GM12878 (cell line): ENCODE data around the gene EED. TPM values are rescaled to one million over a fixed set of nuclear protein-coding genes. Genes with fewer than 3 reads are reported as not detected.

Experiments
- CBX3 ChIP-seq: fragments of 200-600 bp; sonication (generic); IDR thresholded peaks from 2 replicates; pipeline ENCODE4 v1.6.1; 2016; ENCODE audit warnings: low read depth, borderline replicate concordance
- CREM ChIP-seq: IDR thresholded peaks from 2 replicates; pipeline ENCODE4 v1.6.1; 2014; ENCODE audit warnings: antibody characterized with exemption, low read depth
- HDAC2 ChIP-seq: fragments of 200-600 bp; sonication (generic); IDR thresholded peaks from 2 replicates; pipeline ENCODE4 v1.6.1; 2017
- HDGF ChIP-seq: fragments of 450-650 bp; IDR thresholded peaks from 2 replicates; pipeline ENCODE4 v1.6.1; 2016; ENCODE audit warnings: antibody characterized with exemption
- JUNB ChIP-seq: IDR thresholded peaks from 2 replicates; pipeline ENCODE4 v1.6.1; 2016; ENCODE audit warnings: antibody characterized with exemption, mild to moderate bottlenecking
- KAT2A ChIP-seq: conservative IDR thresholded peaks from 2 replicates; pipeline ENCODE4 v1.6.1; 2011; ENCODE audit warnings: low read depth, low read length; ENCODE audit not compliant: control insufficient read depth
- NBN ChIP-seq: fragments of 450-650 bp; IDR thresholded peaks from 2 replicates; pipeline ENCODE4 v1.6.1; 2016
- NFIC ChIP-seq: IDR thresholded peaks from 2 replicates; pipeline ENCODE4 v1.6.1; 2012; ENCODE audit warnings: low read depth, mild to moderate bottlenecking, inconsistent platforms, low read length, moderate library complexity
- POLR2AphosphoS2 ChIP-seq: IDR thresholded peaks from 2 replicates; pipeline ENCODE4 v1.6.1; 2011; ENCODE audit warnings: low read depth, mild to moderate bottlenecking, low read length, improper control_type of control experiment, moderate library complexity
- POU2F2 ChIP-seq: IDR thresholded peaks from 3 replicates; pipeline ENCODE4 v1.6.1; 2011; ENCODE audit warnings: low read depth, mild to moderate bottlenecking, low read length, borderline replicate concordance
- RBBP5 ChIP-seq: fragments of 200-600 bp; sonication (generic); conservative IDR thresholded peaks from 2 replicates; pipeline ENCODE4 v1.6.1; 2016
- SMC3 ChIP-seq: IDR thresholded peaks from 2 replicates; pipeline ENCODE4 v1.6.1; 2011; ENCODE audit warnings: low read length, improper control_type of control experiment, borderline replicate concordance
- YY1 ChIP-seq: IDR thresholded peaks from 2 replicates; pipeline ENCODE4 v1.6.1; 2011; ENCODE audit warnings: low read depth, mild to moderate bottlenecking, low read length
- ZBED1 ChIP-seq: IDR thresholded peaks from 2 replicates; pipeline ENCODE4 v1.6.1; 2016; ENCODE audit warnings: borderline replicate concordance
- ZNF207 ChIP-seq: fragments of 450-650 bp; IDR thresholded peaks from 2 replicates; pipeline ENCODE4 v1.6.1; 2014; ENCODE audit warnings: antibody characterized with exemption, mild to moderate bottlenecking, borderline replicate concordance
- ZNF274 ChIP-seq: IDR thresholded peaks from one replicate; pipeline ENCODE4 v1.8.0; 2011; ENCODE audit not compliant: insufficient read length, insufficient read depth
- ZZZ3 ChIP-seq: IDR thresholded peaks from 2 replicates; pipeline ENCODE4 v1.6.1; 2011; ENCODE audit warnings: low read depth; ENCODE audit not compliant: control insufficient read depth, insufficient read length
- polyA plus RNA-seq, 11 experiments: library from polyadenylated mRNA; depleted of rRNA in 4 of 11; unstranded in 6 of 11; stranded (reverse) in 5 of 11; fragments of >200 nt; fragmentation: Nextera tagmentation in 4 of 11; fragmentation: Illumina TruSeq in 1 of 11; extraction: Ambion mirVana in 4 of 11; extraction: Trizol in 1 of 11; gene quantifications; 1 replicate in 1 of 11; 2 replicates in 10 of 11; pipeline versions ENCODE4 v1.2.1 to v1.2.3, GENCODE V29; 2011 to 2016; ENCODE audit warnings: inconsistent platforms in 2 of 11, missing spikeins in 2 of 11, low read depth in 1 of 11
- total RNA-seq, 4 experiments: library from RNA; depleted of rRNA in 3 of 4; stranded (reverse); fragments of >200 nt in 3 of 4; fragmentation: Illumina TruSeq in 1 of 4; extraction: Trizol in 1 of 4; gene quantifications; 2 replicates each; pipeline versions ENCODE4 v1.2.1 to v1.2.3, GENCODE V29; 2013 to 2021
- TF ChIP-seq, protein P1 (sequence below): IDR thresholded peaks from 2 replicates; pipeline ENCODE4 v1.6.1; 2012; ENCODE audit warnings: mild to moderate bottlenecking, low read depth, low read length
- TF ChIP-seq, protein P2 (sequence below): IDR thresholded peaks from 2 replicates; pipeline ENCODE4 v1.6.1; 2011; ENCODE audit warnings: borderline replicate concordance, low read depth, mild to moderate bottlenecking, moderate library complexity, low read length; ENCODE audit not compliant: insufficient read depth, poor library complexity, severe bottlenecking
- TF ChIP-seq, protein P3 (sequence below): IDR thresholded peaks from 2 replicates; pipeline ENCODE4 v1.6.1; 2012; ENCODE audit warnings: low read length, inconsistent platforms
- TF ChIP-seq, protein P4 (sequence below): IDR thresholded peaks from 2 replicates; pipeline ENCODE4 v1.6.1; 2011; ENCODE audit warnings: borderline replicate concordance, low read depth, mild to moderate bottlenecking, moderate library complexity, mixed read lengths, low read length; ENCODE audit not compliant: insufficient read depth; ENCODE audit errors: extremely low read length
- TF ChIP-seq, protein P5 (sequence below): fragments of 450-650 bp; IDR thresholded peaks from 2 replicates; pipeline ENCODE4 v1.6.1; 2017; ENCODE audit warnings: mild to moderate bottlenecking, moderate library complexity

EED gene
- total and polyA plus RNA-seq, 10 of the 15 experiments (the other 5 are each of a cell fraction or from before 2014, with no cell fraction given): 41.5 to 140 (median 72.2) TPM

DNA sequence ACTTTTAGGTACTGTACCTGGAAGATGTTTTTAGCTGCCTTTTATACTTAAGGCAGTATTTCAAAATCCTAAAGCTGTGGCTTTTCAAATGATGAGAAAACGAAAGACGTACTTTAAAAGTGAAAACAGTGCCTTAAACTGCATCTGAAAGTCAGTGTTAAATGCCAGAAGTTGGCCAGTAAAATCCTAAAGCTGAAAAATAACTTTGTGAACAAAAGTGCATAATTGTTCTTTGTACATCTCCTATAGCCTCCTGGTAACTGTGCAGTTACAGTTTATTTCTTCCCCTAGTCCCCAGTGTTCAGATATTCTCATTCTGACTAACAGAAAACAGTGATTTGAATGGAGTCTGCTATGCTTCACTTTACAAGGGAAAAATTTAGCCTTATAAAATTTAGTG, 6.8 kb downstream of the EED start (continued):
- TF ChIP-seq, protein P1, sequence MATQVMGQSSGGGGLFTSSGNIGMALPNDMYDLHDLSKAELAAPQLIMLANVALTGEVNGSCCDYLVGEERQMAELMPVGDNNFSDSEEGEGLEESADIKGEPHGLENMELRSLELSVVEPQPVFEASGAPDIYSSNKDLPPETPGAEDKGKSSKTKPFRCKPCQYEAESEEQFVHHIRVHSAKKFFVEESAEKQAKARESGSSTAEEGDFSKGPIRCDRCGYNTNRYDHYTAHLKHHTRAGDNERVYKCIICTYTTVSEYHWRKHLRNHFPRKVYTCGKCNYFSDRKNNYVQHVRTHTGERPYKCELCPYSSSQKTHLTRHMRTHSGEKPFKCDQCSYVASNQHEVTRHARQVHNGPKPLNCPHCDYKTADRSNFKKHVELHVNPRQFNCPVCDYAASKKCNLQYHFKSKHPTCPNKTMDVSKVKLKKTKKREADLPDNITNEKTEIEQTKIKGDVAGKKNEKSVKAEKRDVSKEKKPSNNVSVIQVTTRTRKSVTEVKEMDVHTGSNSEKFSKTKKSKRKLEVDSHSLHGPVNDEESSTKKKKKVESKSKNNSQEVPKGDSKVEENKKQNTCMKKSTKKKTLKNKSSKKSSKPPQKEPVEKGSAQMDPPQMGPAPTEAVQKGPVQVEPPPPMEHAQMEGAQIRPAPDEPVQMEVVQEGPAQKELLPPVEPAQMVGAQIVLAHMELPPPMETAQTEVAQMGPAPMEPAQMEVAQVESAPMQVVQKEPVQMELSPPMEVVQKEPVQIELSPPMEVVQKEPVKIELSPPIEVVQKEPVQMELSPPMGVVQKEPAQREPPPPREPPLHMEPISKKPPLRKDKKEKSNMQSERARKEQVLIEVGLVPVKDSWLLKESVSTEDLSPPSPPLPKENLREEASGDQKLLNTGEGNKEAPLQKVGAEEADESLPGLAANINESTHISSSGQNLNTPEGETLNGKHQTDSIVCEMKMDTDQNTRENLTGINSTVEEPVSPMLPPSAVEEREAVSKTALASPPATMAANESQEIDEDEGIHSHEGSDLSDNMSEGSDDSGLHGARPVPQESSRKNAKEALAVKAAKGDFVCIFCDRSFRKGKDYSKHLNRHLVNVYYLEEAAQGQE: no peak
- TF ChIP-seq, protein P2, sequence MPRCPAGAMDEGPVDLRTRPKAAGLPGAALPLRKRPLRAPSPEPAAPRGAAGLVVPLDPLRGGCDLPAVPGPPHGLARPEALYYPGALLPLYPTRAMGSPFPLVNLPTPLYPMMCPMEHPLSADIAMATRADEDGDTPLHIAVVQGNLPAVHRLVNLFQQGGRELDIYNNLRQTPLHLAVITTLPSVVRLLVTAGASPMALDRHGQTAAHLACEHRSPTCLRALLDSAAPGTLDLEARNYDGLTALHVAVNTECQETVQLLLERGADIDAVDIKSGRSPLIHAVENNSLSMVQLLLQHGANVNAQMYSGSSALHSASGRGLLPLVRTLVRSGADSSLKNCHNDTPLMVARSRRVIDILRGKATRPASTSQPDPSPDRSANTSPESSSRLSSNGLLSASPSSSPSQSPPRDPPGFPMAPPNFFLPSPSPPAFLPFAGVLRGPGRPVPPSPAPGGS: no peak
- TF ChIP-seq HDAC2 (no peak), RBBP5 (no peak), CREM (0 out of 2 replicates have a peak, but pooled peaks have one; percentile 26), YY1 (no peak), POLR2AphosphoS2 (no peak), NFIC (peak; percentile 34; the same call in 1 of the 2 replicates), ZZZ3 (no peak), JUNB (peak; percentile 76), KAT2A (no peak), POU2F2 (no peak), ZBED1 (no peak), ZNF274 (no peak), SMC3 (no peak), CBX3 (no peak), ZNF207 (no peak), HDGF (no peak), NBN (no peak)
- TF ChIP-seq, protein P3, sequence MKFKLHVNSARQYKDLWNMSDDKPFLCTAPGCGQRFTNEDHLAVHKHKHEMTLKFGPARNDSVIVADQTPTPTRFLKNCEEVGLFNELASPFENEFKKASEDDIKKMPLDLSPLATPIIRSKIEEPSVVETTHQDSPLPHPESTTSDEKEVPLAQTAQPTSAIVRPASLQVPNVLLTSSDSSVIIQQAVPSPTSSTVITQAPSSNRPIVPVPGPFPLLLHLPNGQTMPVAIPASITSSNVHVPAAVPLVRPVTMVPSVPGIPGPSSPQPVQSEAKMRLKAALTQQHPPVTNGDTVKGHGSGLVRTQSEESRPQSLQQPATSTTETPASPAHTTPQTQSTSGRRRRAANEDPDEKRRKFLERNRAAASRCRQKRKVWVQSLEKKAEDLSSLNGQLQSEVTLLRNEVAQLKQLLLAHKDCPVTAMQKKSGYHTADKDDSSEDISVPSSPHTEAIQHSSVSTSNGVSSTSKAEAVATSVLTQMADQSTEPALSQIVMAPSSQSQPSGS: 0 out of 2 replicates have a peak, but pooled peaks have one; percentile 14
- TF ChIP-seq, protein P4, sequence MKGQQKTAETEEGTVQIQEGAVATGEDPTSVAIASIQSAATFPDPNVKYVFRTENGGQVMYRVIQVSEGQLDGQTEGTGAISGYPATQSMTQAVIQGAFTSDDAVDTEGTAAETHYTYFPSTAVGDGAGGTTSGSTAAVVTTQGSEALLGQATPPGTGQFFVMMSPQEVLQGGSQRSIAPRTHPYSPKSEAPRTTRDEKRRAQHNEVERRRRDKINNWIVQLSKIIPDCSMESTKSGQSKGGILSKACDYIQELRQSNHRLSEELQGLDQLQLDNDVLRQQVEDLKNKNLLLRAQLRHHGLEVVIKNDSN: no peak
- TF ChIP-seq, protein P5, sequence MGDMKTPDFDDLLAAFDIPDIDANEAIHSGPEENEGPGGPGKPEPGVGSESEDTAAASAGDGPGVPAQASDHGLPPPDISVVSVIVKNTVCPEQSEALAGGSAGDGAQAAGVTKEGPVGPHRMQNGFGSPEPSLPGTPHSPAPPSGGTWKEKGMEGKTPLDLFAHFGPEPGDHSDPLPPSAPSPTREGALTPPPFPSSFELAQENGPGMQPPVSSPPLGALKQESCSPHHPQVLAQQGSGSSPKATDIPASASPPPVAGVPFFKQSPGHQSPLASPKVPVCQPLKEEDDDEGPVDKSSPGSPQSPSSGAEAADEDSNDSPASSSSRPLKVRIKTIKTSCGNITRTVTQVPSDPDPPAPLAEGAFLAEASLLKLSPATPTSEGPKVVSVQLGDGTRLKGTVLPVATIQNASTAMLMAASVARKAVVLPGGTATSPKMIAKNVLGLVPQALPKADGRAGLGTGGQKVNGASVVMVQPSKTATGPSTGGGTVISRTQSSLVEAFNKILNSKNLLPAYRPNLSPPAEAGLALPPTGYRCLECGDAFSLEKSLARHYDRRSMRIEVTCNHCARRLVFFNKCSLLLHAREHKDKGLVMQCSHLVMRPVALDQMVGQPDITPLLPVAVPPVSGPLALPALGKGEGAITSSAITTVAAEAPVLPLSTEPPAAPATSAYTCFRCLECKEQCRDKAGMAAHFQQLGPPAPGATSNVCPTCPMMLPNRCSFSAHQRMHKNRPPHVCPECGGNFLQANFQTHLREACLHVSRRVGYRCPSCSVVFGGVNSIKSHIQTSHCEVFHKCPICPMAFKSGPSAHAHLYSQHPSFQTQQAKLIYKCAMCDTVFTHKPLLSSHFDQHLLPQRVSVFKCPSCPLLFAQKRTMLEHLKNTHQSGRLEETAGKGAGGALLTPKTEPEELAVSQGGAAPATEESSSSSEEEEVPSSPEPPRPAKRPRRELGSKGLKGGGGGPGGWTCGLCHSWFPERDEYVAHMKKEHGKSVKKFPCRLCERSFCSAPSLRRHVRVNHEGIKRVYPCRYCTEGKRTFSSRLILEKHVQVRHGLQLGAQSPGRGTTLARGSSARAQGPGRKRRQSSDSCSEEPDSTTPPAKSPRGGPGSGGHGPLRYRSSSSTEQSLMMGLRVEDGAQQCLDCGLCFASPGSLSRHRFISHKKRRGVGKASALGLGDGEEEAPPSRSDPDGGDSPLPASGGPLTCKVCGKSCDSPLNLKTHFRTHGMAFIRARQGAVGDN: no peak
